Endothelial cell (in vitro differentiated cells): ENCODE data around the gene ZDHHC11B. TPM values are rescaled to one million over a fixed set of nuclear protein-coding genes. Genes with fewer than 3 reads are reported as not detected.
"Not testable (repeated sequence)": the region's sequence is repeated elsewhere in the genome, so short reads cannot be mapped to it uniquely, and the experiment has no call there.

Experiments used
- DNase-seq: peaks from one replicate; pipeline ENCODE4 v3.0.0; 2021; ENCODE audit warnings: low spot score
- H3K27ac Mint-ChIP-seq: one replicate; pipeline ENCODE4 v1.8.0; 2021; ENCODE audit warnings: mixed read lengths, inconsistent platforms; ENCODE audit not compliant: unreplicated experiment
- H3K27me3 Mint-ChIP-seq: one replicate; pipeline ENCODE4 v1.8.0; 2021; ENCODE audit warnings: mild to moderate bottlenecking, moderate library complexity, mixed read lengths, inconsistent platforms; ENCODE audit not compliant: unreplicated experiment
- H3K36me3 Mint-ChIP-seq: one replicate; pipeline ENCODE4 v1.8.0; 2021; ENCODE audit warnings: mild to moderate bottlenecking, low read depth, mixed read lengths, inconsistent platforms; ENCODE audit not compliant: unreplicated experiment
- H3K4me1 Mint-ChIP-seq: one replicate; pipeline ENCODE4 v1.8.0; 2021; ENCODE audit warnings: mild to moderate bottlenecking, mixed read lengths, inconsistent platforms; ENCODE audit not compliant: unreplicated experiment
- H3K4me3 Mint-ChIP-seq: one replicate; pipeline ENCODE4 v1.8.0; 2021; ENCODE audit warnings: mild to moderate bottlenecking, mixed read lengths, inconsistent platforms; ENCODE audit not compliant: unreplicated experiment
- H3K9me3 Mint-ChIP-seq: one replicate; pipeline ENCODE4 v1.8.0; 2021; ENCODE audit warnings: mixed read lengths, inconsistent platforms; ENCODE audit not compliant: unreplicated experiment
- total RNA-seq: library from RNA; stranded (reverse); fragmentation: NEBNext Ultra II Directional; extraction: Animal tissue kit (Norgen Biotek cat#: 25700); gene quantifications from one replicate; pipeline ENCODE4 v1.2.1, GENCODE V29; 2021; ENCODE audit not compliant: unreplicated experiment
- TF ChIP-seq, protein P1 (sequence below): fragments of 200-600 bp; sonication (generic); IDR thresholded peaks from one replicate; pipeline ENCODE4 v1.5.0; 2021; ENCODE audit warnings: antibody characterized with exemption; ENCODE audit not compliant: unreplicated experiment

ZDHHC11B gene
- total RNA-seq, 1 donor from 2014 or later, result not detected

- TF ChIP-seq, protein P1, sequence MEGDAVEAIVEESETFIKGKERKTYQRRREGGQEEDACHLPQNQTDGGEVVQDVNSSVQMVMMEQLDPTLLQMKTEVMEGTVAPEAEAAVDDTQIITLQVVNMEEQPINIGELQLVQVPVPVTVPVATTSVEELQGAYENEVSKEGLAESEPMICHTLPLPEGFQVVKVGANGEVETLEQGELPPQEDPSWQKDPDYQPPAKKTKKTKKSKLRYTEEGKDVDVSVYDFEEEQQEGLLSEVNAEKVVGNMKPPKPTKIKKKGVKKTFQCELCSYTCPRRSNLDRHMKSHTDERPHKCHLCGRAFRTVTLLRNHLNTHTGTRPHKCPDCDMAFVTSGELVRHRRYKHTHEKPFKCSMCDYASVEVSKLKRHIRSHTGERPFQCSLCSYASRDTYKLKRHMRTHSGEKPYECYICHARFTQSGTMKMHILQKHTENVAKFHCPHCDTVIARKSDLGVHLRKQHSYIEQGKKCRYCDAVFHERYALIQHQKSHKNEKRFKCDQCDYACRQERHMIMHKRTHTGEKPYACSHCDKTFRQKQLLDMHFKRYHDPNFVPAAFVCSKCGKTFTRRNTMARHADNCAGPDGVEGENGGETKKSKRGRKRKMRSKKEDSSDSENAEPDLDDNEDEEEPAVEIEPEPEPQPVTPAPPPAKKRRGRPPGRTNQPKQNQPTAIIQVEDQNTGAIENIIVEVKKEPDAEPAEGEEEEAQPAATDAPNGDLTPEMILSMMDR, result no peak
- Mint-ChIP-seq H3K4me3 (no peak overlapping the region), H3K27me3 (peaks cover 13% of the 10 kb centered on the region), H3K9me3 (no peaks in the 10 kb centered on the region), H3K27ac (no peak overlapping the region), H3K36me3 (peaks cover 11% of the 10 kb centered on the region), H3K4me1 (peaks cover 9% of the 10 kb centered on the region)
- DNase-seq, result no peak
Measured at GRCh38 chr5:756865-757345, 27.6 kb downstream of the ZDHHC11B start.

DNA sequence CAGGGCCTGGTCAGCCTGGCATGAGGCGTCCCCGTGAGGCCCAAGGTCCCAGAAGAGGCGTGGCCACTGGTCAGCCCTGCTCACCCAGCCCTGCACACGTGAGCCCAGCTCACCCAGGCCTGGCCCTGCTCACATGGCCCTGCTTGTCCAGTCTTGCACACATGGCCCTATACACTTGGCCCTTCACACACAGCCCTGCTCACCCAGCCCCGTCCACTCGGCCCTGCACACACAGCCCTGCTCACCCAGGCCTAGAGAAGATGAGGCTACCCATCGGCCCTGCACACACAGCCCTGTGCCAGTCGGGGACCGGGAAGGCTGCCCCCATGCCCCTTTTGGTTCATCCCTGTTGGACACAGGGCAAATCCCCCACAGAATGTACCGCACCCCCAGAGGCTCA, 28.4 kb downstream of the ZDHHC11B start:
- no peak for DNase-seq
- H3K27ac Mint-ChIP-seq, result peak overlapping the region; percentile 72

DNA sequence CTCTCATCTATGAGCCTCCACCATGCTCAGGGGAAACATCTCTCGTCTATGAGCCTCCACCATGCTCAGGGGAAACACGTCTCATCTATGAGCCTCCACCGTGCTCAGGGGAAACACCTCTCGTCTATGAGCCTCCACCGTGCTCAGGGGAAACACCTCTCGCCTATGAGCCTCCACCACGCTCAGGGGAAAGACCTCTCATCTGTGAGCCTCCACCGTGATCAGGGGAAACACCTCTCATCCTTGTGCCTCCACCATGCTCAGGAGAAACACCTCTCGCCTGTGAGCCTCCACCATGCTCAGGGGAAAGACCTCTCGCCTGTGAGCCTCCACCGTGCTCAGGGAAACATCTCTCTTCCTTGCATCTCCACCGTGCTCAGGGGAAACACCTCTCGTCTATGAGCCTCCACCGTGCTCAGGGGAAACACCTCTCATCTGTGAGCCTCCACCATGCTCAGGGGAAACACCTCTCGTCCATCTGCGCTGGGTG, 30.3 kb downstream of the ZDHHC11B start:
- H3K36me3 Mint-ChIP-seq, result peaks cover 11% of the 10 kb centered on the region
- not testable (repeated sequence) for DNase-seq, H3K4me3 Mint-ChIP-seq, H3K9me3 Mint-ChIP-seq, H3K4me1 Mint-ChIP-seq, H3K27me3 Mint-ChIP-seq, H3K27ac Mint-ChIP-seq

More for the DNA sequence above, 28.4 kb downstream of the ZDHHC11B start:
- H3K9me3 Mint-ChIP-seq, result no peaks in the 10 kb centered on the region
- H3K36me3 Mint-ChIP-seq, result peaks cover 11% of the 10 kb centered on the region
- H3K27me3 Mint-ChIP-seq, result peaks cover 12% of the 10 kb centered on the region
- peaks cover 9% of the 10 kb centered on the region for H3K4me1 Mint-ChIP-seq
- TF ChIP-seq, protein P1, result no peak
- H3K4me3 Mint-ChIP-seq, result no peak overlapping the region

DNA sequence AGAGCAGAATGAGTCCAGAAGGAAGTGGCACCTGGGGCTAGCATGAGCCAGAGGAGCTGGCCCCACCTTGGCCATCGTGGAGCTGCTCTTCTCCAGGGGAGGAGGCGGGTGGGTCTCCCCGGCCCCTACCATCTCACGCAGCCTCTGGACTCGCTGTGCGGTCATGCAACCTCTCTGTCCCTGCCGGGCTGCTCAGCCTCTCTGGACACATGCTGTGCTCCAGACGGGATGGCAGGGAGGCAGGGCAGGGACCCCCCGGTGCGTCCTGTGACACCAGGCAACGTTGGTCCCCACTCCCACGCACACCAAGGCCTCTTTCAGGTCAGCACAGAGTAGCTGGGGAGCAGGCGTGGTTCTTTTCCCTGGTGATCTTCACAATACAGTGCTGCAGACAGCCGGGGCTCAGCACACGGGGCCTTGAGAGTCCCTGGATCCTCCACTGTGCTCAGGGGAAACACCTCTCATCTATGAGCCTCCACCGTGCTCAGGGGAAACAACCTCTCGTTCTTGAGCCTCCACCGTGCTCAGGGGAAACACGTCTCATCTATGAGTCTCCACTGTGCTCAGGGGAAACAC, 30.9 kb downstream of the ZDHHC11B start:
- H3K4me1 Mint-ChIP-seq, H3K36me3 Mint-ChIP-seq, H3K27ac Mint-ChIP-seq, DNase-seq, H3K4me3 Mint-ChIP-seq, H3K27me3 Mint-ChIP-seq, H3K9me3 Mint-ChIP-seq: not testable (repeated sequence)

DNA sequence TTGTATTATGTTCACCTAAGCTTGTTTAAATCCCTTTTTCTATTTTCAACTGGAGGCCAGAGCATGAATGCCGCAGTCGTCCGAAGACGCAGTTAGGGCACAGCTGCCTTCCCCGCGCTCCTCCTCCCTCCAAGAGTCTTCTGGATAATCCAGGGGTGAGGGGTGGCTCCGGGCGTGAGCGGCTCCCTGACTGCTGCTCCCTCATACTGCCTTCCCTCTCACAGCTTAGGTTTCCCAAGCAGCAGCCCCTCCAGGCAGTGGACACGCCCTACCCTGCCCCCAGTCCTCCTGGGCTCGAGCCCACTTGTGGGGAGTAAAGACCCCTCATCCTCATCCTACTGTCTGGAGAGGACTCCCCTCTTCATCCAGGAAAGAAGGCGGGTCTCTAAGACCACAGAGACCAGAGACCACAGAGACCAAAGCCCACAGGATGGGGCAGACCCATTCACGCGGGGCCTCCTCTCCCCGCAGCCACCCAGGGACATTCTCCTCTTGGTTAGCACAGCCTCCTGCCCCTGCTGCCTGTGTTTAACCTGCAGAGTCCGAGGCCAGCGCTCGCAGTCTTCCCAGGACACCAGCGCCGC, 31.9 kb downstream of the ZDHHC11B start:
- not testable (repeated sequence) for H3K27me3 Mint-ChIP-seq, H3K9me3 Mint-ChIP-seq, H3K27ac Mint-ChIP-seq, DNase-seq, H3K4me3 Mint-ChIP-seq, H3K4me1 Mint-ChIP-seq, H3K36me3 Mint-ChIP-seq

GRCh38 chr5:751992-752391, 32.5 kb downstream of the ZDHHC11B start:
- not testable (repeated sequence) for DNase-seq, H3K36me3 Mint-ChIP-seq, H3K27me3 Mint-ChIP-seq, H3K4me3 Mint-ChIP-seq, H3K4me1 Mint-ChIP-seq, H3K27ac Mint-ChIP-seq, H3K9me3 Mint-ChIP-seq

DNA sequence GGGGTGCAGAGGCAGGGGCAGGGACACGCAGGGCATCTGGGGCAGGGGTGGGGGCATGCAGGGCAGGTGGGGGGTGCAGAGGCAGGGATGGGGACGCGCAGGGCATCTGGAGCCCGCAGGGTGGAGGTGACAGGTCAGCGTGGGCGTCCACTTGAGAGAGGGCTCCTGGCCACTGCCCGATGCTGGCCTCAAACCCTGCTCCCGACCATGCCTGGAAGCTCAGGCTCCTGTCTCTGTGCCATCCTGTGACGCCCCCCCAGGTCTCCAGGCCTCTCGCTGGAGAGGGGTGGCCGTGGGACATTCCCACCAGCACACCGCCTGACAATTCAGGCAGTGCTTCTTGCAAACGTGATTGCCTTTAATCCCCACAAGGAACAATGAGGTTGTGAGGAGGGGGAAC, 33.0 kb downstream of the ZDHHC11B start:
- no peaks in the 10 kb centered on the region for H3K9me3 Mint-ChIP-seq
- no peak overlapping the region for H3K4me3 Mint-ChIP-seq
- no peak overlapping the region for H3K27ac Mint-ChIP-seq
- TF ChIP-seq, protein P1, result no peak
- peaks cover 4% of the 10 kb centered on the region for H3K27me3 Mint-ChIP-seq
- DNase-seq, result no peak
- H3K4me1 Mint-ChIP-seq, result no peaks in the 10 kb centered on the region
- H3K36me3 Mint-ChIP-seq, result peaks cover 6% of the 10 kb centered on the region

DNA sequence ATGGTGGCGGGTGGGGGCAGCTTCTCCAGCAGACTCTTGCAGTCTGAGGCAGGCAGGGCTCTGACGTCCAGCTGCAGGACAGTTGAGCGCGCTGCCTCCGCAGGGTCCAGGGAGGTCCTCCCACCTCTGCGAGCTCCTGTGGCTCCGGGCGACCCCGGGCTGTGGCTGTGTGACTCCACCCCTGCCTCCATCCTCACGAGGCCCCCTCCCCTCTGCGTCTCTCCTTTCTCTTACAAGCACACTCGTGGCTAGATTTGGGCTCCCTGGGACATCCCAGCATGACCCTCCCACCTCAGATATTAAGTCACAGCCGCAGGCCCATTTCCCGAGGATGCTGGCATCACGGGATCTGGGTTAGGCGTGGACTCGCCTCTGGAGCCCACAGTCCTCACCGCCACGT, 34.3 kb downstream of the ZDHHC11B start:
- H3K27ac Mint-ChIP-seq, H3K4me1 Mint-ChIP-seq, H3K9me3 Mint-ChIP-seq, H3K36me3 Mint-ChIP-seq, DNase-seq, H3K27me3 Mint-ChIP-seq, H3K4me3 Mint-ChIP-seq: not testable (repeated sequence)
